PC-9 (cell line): Measurements from ENCODE around the gene UGT2B15. TPM values are rescaled to one million over a fixed set of nuclear protein-coding genes. Genes with fewer than 3 reads are reported as not detected.
"Not testable (repeated sequence)": the region's sequence is repeated elsewhere in the genome, so short reads cannot be mapped to it uniquely, and the experiment has no call there.

Experiments
- BruUV-seq: library from RNA; stranded (reverse); fragments of 400-500 nt; replicated peaks from 2 replicates; lab custom pipeline; 2021; lab: Mats Ljungman, UMichigan
- CTCF ChIA-PET: fragments of 300-600 bp; sonication (Branson Sonifier 250); formaldehyde crosslinking; loops from one replicate; lab custom pipeline; 2022; ENCODE audit warnings: antibody characterized with exemption; lab: Charles Lee
- POLR2A ChIA-PET: fragments of 300-600 bp; sonication (Branson Sonifier 250); formaldehyde crosslinking; loops from one replicate; lab custom pipeline; 2022; ENCODE audit warnings: antibody characterized with exemption; ENCODE audit not compliant: unreplicated experiment; lab: Charles Lee
- DNase-seq, 2 experiments: peaks; one replicate each; pipeline versions ENCODE4 v3.0.0 to v3.0.0-alpha.2; 2015 to 2022; ENCODE audit warnings: mixed read lengths in 1 of 2
- H2AFZ ChIP-seq: fragments of 200-600 bp; sonication (generic); 2 replicates; pipeline ENCODE4 v1.8.1; 2017; ENCODE audit warnings: antibody characterized with exemption
- H3F3A ChIP-seq: fragments of 200-600 bp; sonication (generic); 2 replicates; pipeline ENCODE4 v1.8.1; 2017; ENCODE audit warnings: antibody characterized with exemption, mild to moderate bottlenecking, low read depth; ENCODE audit not compliant: insufficient read depth
- H3K27ac ChIP-seq: fragments of 200-600 bp; sonication (generic); 2 replicates; pipeline ENCODE4 v1.6.1; 2016; ENCODE audit warnings: mixed run types
- H3K27me3 ChIP-seq: fragments of 200-600 bp; sonication (generic); 2 replicates; pipeline ENCODE4 v1.6.1; 2016; ENCODE audit warnings: low read depth, mixed run types; ENCODE audit not compliant: insufficient read depth
- H3K36me3 ChIP-seq: fragments of 200-600 bp; sonication (generic); 2 replicates; pipeline ENCODE4 v1.6.1; 2016; ENCODE audit warnings: low read depth, mixed run types
- H3K4me1 ChIP-seq: fragments of 200-600 bp; sonication (generic); replicated peaks from 2 replicates; pipeline ENCODE4 v1.6.1; 2016; ENCODE audit warnings: mixed run types; ENCODE audit not compliant: insufficient read depth
- H3K4me2 ChIP-seq: fragments of 200-600 bp; sonication (generic); 2 replicates; pipeline ENCODE4 v1.6.1; 2017; ENCODE audit warnings: mixed run types
- H3K4me3 ChIP-seq: fragments of 200-600 bp; sonication (generic); 2 replicates; pipeline ENCODE4 v1.6.1; 2016; ENCODE audit warnings: mixed run types
- H3K79me2 ChIP-seq: fragments of 200-600 bp; sonication (generic); 2 replicates; pipeline ENCODE4 v1.6.1; 2017; ENCODE audit warnings: low read depth, mixed run types
- H3K9me2 ChIP-seq: fragments of 200-600 bp; sonication (generic); 2 replicates; pipeline ENCODE4 v1.8.1; 2017; ENCODE audit warnings: mild to moderate bottlenecking; ENCODE audit not compliant: insufficient read depth
- H3K9me3 ChIP-seq: fragments of 200-600 bp; sonication (generic); 2 replicates; pipeline ENCODE4 v1.8.1; 2016; ENCODE audit warnings: low read depth; ENCODE audit not compliant: insufficient read depth
- H4K20me1 ChIP-seq: fragments of 200-600 bp; sonication (generic); 2 replicates; pipeline ENCODE4 v1.8.1; 2017; ENCODE audit not compliant: insufficient read depth
- CTCF ChIP-seq: fragments of 200-600 bp; sonication (generic); conservative IDR thresholded peaks from 2 replicates; pipeline ENCODE4 v1.6.1; 2017; ENCODE audit warnings: mixed run types, antibody characterized with exemption, mild to moderate bottlenecking, moderate library complexity
- EZH2 ChIP-seq: fragments of 200-600 bp; sonication (generic); IDR thresholded peaks from 2 replicates; pipeline ENCODE4 v1.8.0; 2017; ENCODE audit warnings: antibody characterized with exemption, low read depth
- intact Hi-C: fragments of 100-400 bp; cut with micrococcal nuclease; formaldehyde crosslinking; loops from one replicate; pipeline ENCODE4 v1.10.0; 2022; ENCODE audit not compliant: unreplicated experiment
- total RNA-seq: library from RNA; stranded (reverse); gene quantifications from 2 replicates; pipeline ENCODE4 v1.2.3, GENCODE V29; 2021

UGT2B15 gene
- total RNA-seq, 1 experiment from 2014 or later = not detected

DNA sequence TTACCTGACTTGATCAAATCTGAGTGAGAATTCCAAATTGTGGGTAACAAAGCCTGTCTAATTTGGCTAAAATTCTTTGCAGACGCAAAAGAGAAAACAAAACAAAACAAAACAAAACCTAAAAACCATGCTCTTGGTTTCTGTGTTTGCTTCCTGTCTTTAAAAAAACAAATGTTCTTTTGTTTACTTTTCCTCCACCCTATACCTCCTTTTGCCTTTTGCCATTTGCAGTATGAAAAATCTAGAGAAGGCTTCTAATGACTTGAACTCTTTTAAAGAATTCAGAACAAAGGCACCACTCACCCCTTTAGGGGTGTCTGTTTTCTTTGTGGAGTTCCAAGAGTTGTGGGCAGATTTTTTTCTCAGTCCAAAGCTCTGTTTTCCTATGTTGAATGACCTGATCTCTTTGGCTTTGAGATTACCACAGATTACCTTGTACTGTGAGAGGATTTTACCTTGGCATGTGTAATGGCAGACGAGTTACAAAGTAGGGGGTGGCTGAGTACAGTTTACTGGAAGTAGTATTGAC, 13.9 kb downstream of the UGT2B15 start:
- H3K9me3 ChIP-seq, H3K27ac ChIP-seq, H4K20me1 ChIP-seq, H3K79me2 ChIP-seq, H3K9me2 ChIP-seq, CTCF ChIA-PET, H2AFZ ChIP-seq, H3K4me2 ChIP-seq, H3K27me3 ChIP-seq, BruUV-seq, DNase-seq, POLR2A ChIA-PET, H3K4me3 ChIP-seq, intact Hi-C loops, H3K4me1 ChIP-seq, H3K36me3 ChIP-seq, H3F3A ChIP-seq: not testable (repeated sequence)

DNA sequence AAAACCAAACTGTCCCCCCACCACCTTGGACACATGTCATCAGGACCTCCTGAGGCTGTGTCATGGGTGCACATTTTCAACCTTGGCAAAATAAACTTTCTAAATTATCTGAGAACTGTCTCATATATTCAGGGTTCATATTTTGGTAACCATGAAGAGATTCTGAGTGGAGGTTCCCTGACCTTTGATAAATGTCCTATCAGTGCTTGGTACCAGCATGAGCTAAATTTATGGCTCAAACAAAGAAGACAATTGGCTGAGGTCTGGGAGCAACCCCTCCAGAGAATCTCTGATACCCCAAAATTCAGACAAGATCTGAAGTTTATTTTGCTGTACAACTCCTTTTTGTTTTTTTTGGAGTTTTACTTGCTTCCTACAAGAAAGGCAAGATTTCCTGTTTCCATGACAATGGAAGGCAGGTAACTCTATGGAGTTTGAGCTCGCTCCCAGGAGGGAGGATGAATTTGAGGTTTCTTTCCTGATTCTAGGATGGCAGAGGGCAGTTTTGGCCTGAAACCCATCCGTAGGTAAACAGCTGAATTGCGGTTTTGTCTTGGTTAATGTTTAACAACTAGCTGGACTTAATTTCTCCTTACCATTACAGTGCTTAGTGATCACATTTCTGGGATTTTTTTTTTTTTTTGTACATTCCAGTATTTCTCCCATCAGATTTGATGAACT, 14.5 kb downstream of the UGT2B15 start:
- no peaks in the 10 kb centered on the region for H3K4me1 ChIP-seq
- H2AFZ ChIP-seq = no peak overlapping the region
- H3K36me3 ChIP-seq = no peaks in the 10 kb centered on the region
- H3K79me2 ChIP-seq = no peaks in the 10 kb centered on the region
- no peaks in the 10 kb centered on the region for H3K27me3 ChIP-seq
- TF ChIP-seq CTCF = no peak
- TF ChIP-seq EZH2 = no peak
- no peak overlapping the region for H3K4me3 ChIP-seq
- no peak overlapping the region for H3K4me2 ChIP-seq
- no peaks in the 10 kb centered on the region for H3F3A ChIP-seq
- no TSS peak for BruUV-seq
- intact Hi-C loops = no loop called here
- CTCF ChIA-PET = interaction anchor here (0.6 kb wide), 1 partner anchor 1893 kb away, joined by 3 read pairs; no protein-coding TSS in a partner anchor
- POLR2A ChIA-PET = no interaction called here
- DNase-seq = no peak
- no peaks in the 10 kb centered on the region for H3K9me3 ChIP-seq
- no peak overlapping the region for H3K27ac ChIP-seq
- no peaks in the 10 kb centered on the region for H4K20me1 ChIP-seq
- no peaks in the 10 kb centered on the region for H3K9me2 ChIP-seq

GRCh38 chr4:68654946-68655721, 15.3 kb downstream of the UGT2B15 start:
- Histone ChIP-seq H3K9me2 (no peaks in the 10 kb centered on the region), H3K27ac (no peak overlapping the region), H3K4me2 (no peak overlapping the region), H4K20me1 (no peaks in the 10 kb centered on the region), H3K36me3 (no peaks in the 10 kb centered on the region), H2AFZ (no peak overlapping the region), H3K79me2 (no peaks in the 10 kb centered on the region), H3K4me1 (no peaks in the 10 kb centered on the region), H3K4me3 (no peak overlapping the region), H3F3A (no peaks in the 10 kb centered on the region), H3K27me3 (no peaks in the 10 kb centered on the region), H3K9me3 (no peaks in the 10 kb centered on the region)
- ChIA-PET CTCF (interaction anchor here (0.6 kb wide), 1 partner anchor 1892 kb away, joined by 3 read pairs; no protein-coding TSS in a partner anchor), POLR2A (no interaction called here)
- no TSS peak for BruUV-seq
- intact Hi-C loops = no loop called here
- no peak for TF ChIP-seq EZH2
- TF ChIP-seq CTCF = no peak
- DNase-seq = no peak
